Progenitor cell of endocrine pancreas (in vitro differentiated cells): ENCODE results near the gene SRGAP1. TPM values are rescaled to one million over a fixed set of nuclear protein-coding genes. Genes with fewer than 3 reads are reported as not detected.
"Not testable (repeated sequence)": the region's sequence is repeated elsewhere in the genome, so short reads cannot be mapped to it uniquely, and the experiment has no call there.

Experiments used
- DNase-seq: peaks from one replicate; pipeline ENCODE4 v3.0.0; 2021; ENCODE audit warnings: low spot score; ENCODE audit not compliant: unreplicated experiment
- H3K27ac Mint-ChIP-seq: 2 replicates; pipeline ENCODE4 v1.8.0; 2021; ENCODE audit warnings: mild to moderate bottlenecking, moderate library complexity, mixed read lengths
- H3K27me3 Mint-ChIP-seq: 2 replicates; pipeline ENCODE4 v1.8.0; 2021; ENCODE audit warnings: mixed read lengths
- H3K36me3 Mint-ChIP-seq: 2 replicates; pipeline ENCODE4 v1.8.0; 2022; ENCODE audit warnings: mixed read lengths; ENCODE audit not compliant: insufficient read depth
- H3K4me1 Mint-ChIP-seq: 2 replicates; pipeline ENCODE4 v1.8.0; 2021; ENCODE audit warnings: low read depth, mixed read lengths
- H3K4me3 Mint-ChIP-seq: 2 replicates; pipeline ENCODE4 v1.8.0; 2021; ENCODE audit warnings: low read depth, mild to moderate bottlenecking, moderate library complexity, mixed read lengths
- H3K9me3 Mint-ChIP-seq: 2 replicates; pipeline ENCODE4 v1.8.0; 2021; ENCODE audit warnings: low read depth, mixed read lengths
- CTCF ChIP-seq: fragments of 200-600 bp; sonication (generic); IDR thresholded peaks from one replicate; pipeline ENCODE4 v1.5.0; 2021; ENCODE audit warnings: antibody characterized with exemption, mild to moderate bottlenecking; ENCODE audit not compliant: unreplicated experiment
- total RNA-seq: library from RNA; stranded (reverse); gene quantifications from 2 replicates; pipeline ENCODE4 v1.2.1, GENCODE V29; 2021

SRGAP1 gene
- total RNA-seq, 1 donor from 2014 or later, result 23.1 TPM

GRCh38 chr12:64154677-64155076 is 310.2 kb downstream of the SRGAP1 start:
- Mint-ChIP-seq H3K27ac (no peak overlapping the region), H3K36me3 (no peaks in the 10 kb centered on the region), H3K4me3 (no peak overlapping the region), H3K4me1 (no peaks in the 10 kb centered on the region), H3K27me3 (no peaks in the 10 kb centered on the region), H3K9me3 (no peaks in the 10 kb centered on the region)
- TF ChIP-seq CTCF, result no peak
- DNase-seq, result no peak

DNA sequence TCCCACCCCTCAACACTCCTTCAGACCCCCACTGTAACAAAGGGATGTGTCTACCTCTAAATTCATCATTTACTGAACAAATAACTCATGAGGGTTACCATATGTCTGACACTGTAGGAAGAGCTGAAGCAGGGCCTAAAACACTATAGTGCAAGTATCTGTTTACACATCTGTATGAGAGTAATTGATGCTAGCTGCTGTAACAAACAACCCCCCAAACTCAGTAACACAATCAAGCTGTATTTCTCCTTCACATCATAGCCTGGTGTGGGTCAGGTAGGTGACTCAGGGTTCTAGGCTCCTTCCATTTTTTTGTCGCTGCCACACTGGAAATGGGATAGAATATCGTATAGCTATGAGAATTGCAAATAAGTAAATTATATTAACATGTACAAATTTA is 312.6 kb downstream of the SRGAP1 start:
- H3K27ac Mint-ChIP-seq, result no peak overlapping the region
- TF ChIP-seq CTCF, result no peak
- no peaks in the 10 kb centered on the region for H3K9me3 Mint-ChIP-seq
- no peaks in the 10 kb centered on the region for H3K4me1 Mint-ChIP-seq
- no peak overlapping the region for H3K4me3 Mint-ChIP-seq
- no peaks in the 10 kb centered on the region for H3K27me3 Mint-ChIP-seq
- no peak for DNase-seq
- no peaks in the 10 kb centered on the region for H3K36me3 Mint-ChIP-seq

- DNase-seq, result no peak
- Mint-ChIP-seq H3K27me3 (no peaks in the 10 kb centered on the region), H3K4me1 (no peaks in the 10 kb centered on the region), H3K9me3 (no peaks in the 10 kb centered on the region), H3K36me3 (no peaks in the 10 kb centered on the region), H3K27ac (no peak overlapping the region), H3K4me3 (no peak overlapping the region)
- no peak for TF ChIP-seq CTCF
Measured at GRCh38 chr12:64160021-64160710, 315.7 kb downstream of the SRGAP1 start.

GRCh38 chr12:64160711-64161060 is 316.2 kb downstream of the SRGAP1 start:
- no peak for TF ChIP-seq CTCF
- Mint-ChIP-seq H3K9me3 (peaks cover 3% of the 10 kb centered on the region), H3K27ac (no peak overlapping the region), H3K4me3 (no peak overlapping the region), H3K4me1 (no peaks in the 10 kb centered on the region), H3K36me3 (no peaks in the 10 kb centered on the region), H3K27me3 (no peaks in the 10 kb centered on the region)
- DNase-seq, result no peak

- not testable (repeated sequence) for H3K4me3 Mint-ChIP-seq, H3K9me3 Mint-ChIP-seq, H3K36me3 Mint-ChIP-seq, H3K4me1 Mint-ChIP-seq, DNase-seq, H3K27ac Mint-ChIP-seq, H3K27me3 Mint-ChIP-seq
Measured at GRCh38 chr12:64166606-64167005, 322.1 kb downstream of the SRGAP1 start.

GRCh38 chr12:64167041-64167440 is 322.5 kb downstream of the SRGAP1 start:
- DNase-seq, H3K4me3 Mint-ChIP-seq, H3K4me1 Mint-ChIP-seq, H3K36me3 Mint-ChIP-seq, H3K27me3 Mint-ChIP-seq, H3K9me3 Mint-ChIP-seq, H3K27ac Mint-ChIP-seq: not testable (repeated sequence)
